PC-9 (cell line): ENCODE measurements around the gene RGS9. TPM values are rescaled to one million over a fixed set of nuclear protein-coding genes. Genes with fewer than 3 reads are reported as not detected.

Source experiments
- BruUV-seq: library from RNA; stranded (reverse); fragments of 400-500 nt; replicated peaks from 2 replicates; lab custom pipeline; 2021; lab: Mats Ljungman, UMichigan
- CTCF ChIA-PET: fragments of 300-600 bp; sonication (Branson Sonifier 250); formaldehyde crosslinking; loops from one replicate; lab custom pipeline; 2022; ENCODE audit warnings: antibody characterized with exemption; lab: Charles Lee
- POLR2A ChIA-PET: fragments of 300-600 bp; sonication (Branson Sonifier 250); formaldehyde crosslinking; loops from one replicate; lab custom pipeline; 2022; ENCODE audit warnings: antibody characterized with exemption; ENCODE audit not compliant: unreplicated experiment; lab: Charles Lee
- DNase-seq, 2 experiments: peaks; one replicate each; pipeline versions ENCODE4 v3.0.0 to v3.0.0-alpha.2; 2015 to 2022; ENCODE audit warnings: mixed read lengths in 1 of 2
- H2AFZ ChIP-seq: fragments of 200-600 bp; sonication (generic); 2 replicates; pipeline ENCODE4 v1.8.1; 2017; ENCODE audit warnings: antibody characterized with exemption
- H3F3A ChIP-seq: fragments of 200-600 bp; sonication (generic); 2 replicates; pipeline ENCODE4 v1.8.1; 2017; ENCODE audit warnings: antibody characterized with exemption, mild to moderate bottlenecking, low read depth; ENCODE audit not compliant: insufficient read depth
- H3K27ac ChIP-seq: fragments of 200-600 bp; sonication (generic); 2 replicates; pipeline ENCODE4 v1.6.1; 2016; ENCODE audit warnings: mixed run types
- H3K27me3 ChIP-seq: fragments of 200-600 bp; sonication (generic); 2 replicates; pipeline ENCODE4 v1.6.1; 2016; ENCODE audit warnings: low read depth, mixed run types; ENCODE audit not compliant: insufficient read depth
- H3K36me3 ChIP-seq: fragments of 200-600 bp; sonication (generic); 2 replicates; pipeline ENCODE4 v1.6.1; 2016; ENCODE audit warnings: low read depth, mixed run types
- H3K4me1 ChIP-seq: fragments of 200-600 bp; sonication (generic); replicated peaks from 2 replicates; pipeline ENCODE4 v1.6.1; 2016; ENCODE audit warnings: mixed run types; ENCODE audit not compliant: insufficient read depth
- H3K4me2 ChIP-seq: fragments of 200-600 bp; sonication (generic); 2 replicates; pipeline ENCODE4 v1.6.1; 2017; ENCODE audit warnings: mixed run types
- H3K4me3 ChIP-seq: fragments of 200-600 bp; sonication (generic); 2 replicates; pipeline ENCODE4 v1.6.1; 2016; ENCODE audit warnings: mixed run types
- H3K79me2 ChIP-seq: fragments of 200-600 bp; sonication (generic); 2 replicates; pipeline ENCODE4 v1.6.1; 2017; ENCODE audit warnings: low read depth, mixed run types
- H3K9me2 ChIP-seq: fragments of 200-600 bp; sonication (generic); 2 replicates; pipeline ENCODE4 v1.8.1; 2017; ENCODE audit warnings: mild to moderate bottlenecking; ENCODE audit not compliant: insufficient read depth
- H3K9me3 ChIP-seq: fragments of 200-600 bp; sonication (generic); 2 replicates; pipeline ENCODE4 v1.8.1; 2016; ENCODE audit warnings: low read depth; ENCODE audit not compliant: insufficient read depth
- H4K20me1 ChIP-seq: fragments of 200-600 bp; sonication (generic); 2 replicates; pipeline ENCODE4 v1.8.1; 2017; ENCODE audit not compliant: insufficient read depth
- EZH2 ChIP-seq: fragments of 200-600 bp; sonication (generic); IDR thresholded peaks from 2 replicates; pipeline ENCODE4 v1.8.0; 2017; ENCODE audit warnings: antibody characterized with exemption, low read depth
- intact Hi-C: fragments of 100-400 bp; cut with micrococcal nuclease; formaldehyde crosslinking; loops from one replicate; pipeline ENCODE4 v1.10.0; 2022; ENCODE audit not compliant: unreplicated experiment
- total RNA-seq: library from RNA; stranded (reverse); gene quantifications from 2 replicates; pipeline ENCODE4 v1.2.3, GENCODE V29; 2021
- TF ChIP-seq, protein P1 (sequence below): fragments of 200-600 bp; sonication (generic); conservative IDR thresholded peaks from 2 replicates; pipeline ENCODE4 v1.6.1; 2017; ENCODE audit warnings: mixed run types, antibody characterized with exemption, mild to moderate bottlenecking, moderate library complexity

The RGS9 gene
- total RNA-seq, 1 experiment from 2014 or later = 6.1 TPM

DNA sequence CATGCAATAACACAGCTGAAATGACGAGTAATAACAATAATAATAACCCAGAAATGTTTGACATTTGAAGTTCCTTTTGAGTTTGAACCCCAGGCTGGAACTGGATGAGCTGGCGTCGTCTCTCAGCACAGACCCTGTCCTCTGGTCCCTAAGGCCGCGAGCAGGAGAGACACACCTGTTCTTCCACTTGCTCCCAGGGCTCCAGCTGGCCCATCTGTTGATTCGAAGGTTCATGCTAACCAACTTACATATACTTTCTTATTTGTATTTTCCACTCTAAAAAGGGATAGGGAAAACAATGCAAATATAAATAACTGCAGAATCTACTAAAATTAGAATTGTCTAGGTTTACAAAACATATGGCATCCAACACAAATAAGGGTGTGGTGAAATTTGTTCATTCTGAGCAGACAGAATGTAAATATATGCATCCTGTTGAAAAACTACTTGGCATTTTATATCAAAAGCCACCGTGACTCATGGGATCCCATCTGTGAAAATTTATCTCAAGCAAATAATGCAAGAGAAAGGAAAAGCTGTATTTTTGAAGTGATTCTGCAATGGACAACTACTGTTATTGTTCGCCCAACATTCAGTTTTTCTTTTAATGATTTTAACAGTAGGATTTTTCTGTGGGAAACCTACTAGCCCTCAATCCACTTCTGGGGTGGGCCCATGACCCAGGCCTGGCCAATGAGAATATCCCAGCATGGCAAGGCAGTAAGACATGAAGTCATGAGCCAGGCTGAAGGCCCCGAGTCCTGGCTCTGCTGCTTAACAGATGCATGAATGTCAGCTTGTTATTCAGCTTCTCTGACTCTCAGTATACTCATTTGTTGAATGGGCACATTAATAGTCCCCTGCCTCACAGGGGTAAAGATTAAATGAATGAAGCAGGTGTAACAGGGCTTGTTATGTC is 13.2 kb upstream of the RGS9 start:
- Histone ChIP-seq H3K27me3 (no peaks in the 10 kb centered on the region), H3K4me2 (peak overlapping the region; percentile 84), H3K9me2 (no peaks in the 10 kb centered on the region), H3K79me2 (no peaks in the 10 kb centered on the region), H3K4me1 (peaks cover 21% of the 10 kb centered on the region), H4K20me1 (no peaks in the 10 kb centered on the region), H3K9me3 (no peaks in the 10 kb centered on the region), H3K4me3 (peak overlapping the region; percentile 68; the same call in 1 of the 2 replicates), H2AFZ (peak overlapping the region; percentile 89), H3F3A (peaks cover 16% of the 10 kb centered on the region; the same call in 1 of the 2 replicates), H3K36me3 (no peaks in the 10 kb centered on the region), H3K27ac (peak overlapping the region; percentile 41)
- TSS peak; percentile 70 for BruUV-seq
- ChIA-PET POLR2A (interaction anchor here (0.6 kb wide), 1 partner anchor 60 kb away, joined by 3 read pairs; no protein-coding TSS in a partner anchor), CTCF (interaction anchor here (0.5 kb wide), 1 partner anchor 184 kb away, joined by 3 read pairs; no protein-coding TSS in a partner anchor)
- DNase-seq = peak in 1 of 2 experiments; percentile 59
- TF ChIP-seq EZH2 = no peak
- TF ChIP-seq, protein P1, sequence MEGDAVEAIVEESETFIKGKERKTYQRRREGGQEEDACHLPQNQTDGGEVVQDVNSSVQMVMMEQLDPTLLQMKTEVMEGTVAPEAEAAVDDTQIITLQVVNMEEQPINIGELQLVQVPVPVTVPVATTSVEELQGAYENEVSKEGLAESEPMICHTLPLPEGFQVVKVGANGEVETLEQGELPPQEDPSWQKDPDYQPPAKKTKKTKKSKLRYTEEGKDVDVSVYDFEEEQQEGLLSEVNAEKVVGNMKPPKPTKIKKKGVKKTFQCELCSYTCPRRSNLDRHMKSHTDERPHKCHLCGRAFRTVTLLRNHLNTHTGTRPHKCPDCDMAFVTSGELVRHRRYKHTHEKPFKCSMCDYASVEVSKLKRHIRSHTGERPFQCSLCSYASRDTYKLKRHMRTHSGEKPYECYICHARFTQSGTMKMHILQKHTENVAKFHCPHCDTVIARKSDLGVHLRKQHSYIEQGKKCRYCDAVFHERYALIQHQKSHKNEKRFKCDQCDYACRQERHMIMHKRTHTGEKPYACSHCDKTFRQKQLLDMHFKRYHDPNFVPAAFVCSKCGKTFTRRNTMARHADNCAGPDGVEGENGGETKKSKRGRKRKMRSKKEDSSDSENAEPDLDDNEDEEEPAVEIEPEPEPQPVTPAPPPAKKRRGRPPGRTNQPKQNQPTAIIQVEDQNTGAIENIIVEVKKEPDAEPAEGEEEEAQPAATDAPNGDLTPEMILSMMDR = no peak
- intact Hi-C loops = no loop called here

DNA sequence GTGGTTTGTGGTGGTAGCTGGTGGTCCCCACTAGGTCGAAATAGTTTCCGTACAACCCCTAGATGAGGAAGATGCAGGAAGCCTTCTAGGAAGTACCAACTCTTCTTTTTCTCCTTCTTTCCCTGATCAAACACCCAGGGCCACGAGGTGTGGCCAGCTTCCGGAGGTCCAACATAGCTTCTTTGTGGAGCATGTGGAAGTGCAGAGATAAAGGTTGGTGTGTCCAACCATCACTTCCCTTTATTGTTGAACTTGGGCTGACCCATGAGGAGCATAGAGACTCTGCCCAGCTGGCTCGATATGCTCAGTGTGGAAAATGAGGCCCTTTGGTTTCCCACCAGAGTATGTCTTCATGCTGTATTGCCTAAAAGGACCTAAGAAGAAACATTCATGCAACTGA is 6.3 kb upstream of the RGS9 start:
- no peak overlapping the region for H3K4me3 ChIP-seq
- no peaks in the 10 kb centered on the region for H3K79me2 ChIP-seq
- intact Hi-C loops = no loop called here
- CTCF ChIA-PET = no interaction called here
- H3K9me2 ChIP-seq = no peaks in the 10 kb centered on the region
- H3K4me1 ChIP-seq = no peaks in the 10 kb centered on the region
- H3K4me2 ChIP-seq = no peak overlapping the region
- no peaks in the 10 kb centered on the region for H3K9me3 ChIP-seq
- no peaks in the 10 kb centered on the region for H4K20me1 ChIP-seq
- H3F3A ChIP-seq = no peaks in the 10 kb centered on the region
- POLR2A ChIA-PET = interaction anchor here (0.6 kb wide), 1 partner anchor 624 kb away, joined by 3 read pairs; the partner anchor contains the start of gene CEP95
- H3K27me3 ChIP-seq = no peaks in the 10 kb centered on the region
- no TSS peak for BruUV-seq
- no peak overlapping the region for H3K27ac ChIP-seq
- H2AFZ ChIP-seq = no peak overlapping the region
- DNase-seq = no peak
- TF ChIP-seq, protein P1 = no peak
- no peak for TF ChIP-seq EZH2
- no peaks in the 10 kb centered on the region for H3K36me3 ChIP-seq

GRCh38 chr17:65131240-65131639 is 5.9 kb upstream of the RGS9 start:
- BruUV-seq = no TSS peak
- no peak for DNase-seq
- Histone ChIP-seq H3K27ac (no peak overlapping the region), H3K79me2 (no peaks in the 10 kb centered on the region), H3K4me3 (no peak overlapping the region), H3K9me2 (no peaks in the 10 kb centered on the region), H3K27me3 (no peaks in the 10 kb centered on the region), H3F3A (no peaks in the 10 kb centered on the region; the same call in 1 of the 2 replicates), H4K20me1 (no peaks in the 10 kb centered on the region), H3K9me3 (no peaks in the 10 kb centered on the region), H3K4me1 (no peaks in the 10 kb centered on the region), H3K4me2 (no peak overlapping the region), H3K36me3 (no peaks in the 10 kb centered on the region), H2AFZ (no peak overlapping the region)
- ChIA-PET POLR2A (interaction anchor here (0.6 kb wide), 1 partner anchor 625 kb away, joined by 3 read pairs; the partner anchor contains the start of gene CEP95), CTCF (no interaction called here)
- TF ChIP-seq EZH2 = no peak
- TF ChIP-seq, protein P1 = no peak
- intact Hi-C loops = no loop called here
